Left forelimb (tissue), 1 donor: ENCODE data around the gene PRKCE.

Experiments
- DNase-seq: peaks from one replicate; pipeline ENCODE4 v3.0.0-alpha.2; 2018; ENCODE audit warnings: low spot score

Gene PRKCE

DNA sequence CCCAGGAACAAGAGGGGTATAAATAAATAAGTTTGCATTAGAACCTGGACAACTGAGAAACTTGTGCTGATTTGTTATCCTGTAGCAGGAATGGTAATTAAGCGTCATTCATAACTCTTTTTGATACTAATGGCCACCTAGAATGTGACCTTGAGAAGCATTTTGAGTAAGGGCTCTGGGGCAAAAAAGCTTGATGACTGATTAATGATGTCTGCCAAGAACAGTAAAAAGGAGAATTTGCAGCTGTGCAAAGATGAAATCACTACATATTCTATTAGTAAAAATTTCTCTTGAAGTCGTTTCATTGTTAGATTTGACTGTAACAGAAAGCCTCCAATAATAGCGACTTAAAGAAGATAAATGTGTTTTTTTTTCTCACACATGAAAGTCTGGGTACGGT, 157.7 kb downstream of the PRKCE start:
- DNase-seq, result no peak

DNA sequence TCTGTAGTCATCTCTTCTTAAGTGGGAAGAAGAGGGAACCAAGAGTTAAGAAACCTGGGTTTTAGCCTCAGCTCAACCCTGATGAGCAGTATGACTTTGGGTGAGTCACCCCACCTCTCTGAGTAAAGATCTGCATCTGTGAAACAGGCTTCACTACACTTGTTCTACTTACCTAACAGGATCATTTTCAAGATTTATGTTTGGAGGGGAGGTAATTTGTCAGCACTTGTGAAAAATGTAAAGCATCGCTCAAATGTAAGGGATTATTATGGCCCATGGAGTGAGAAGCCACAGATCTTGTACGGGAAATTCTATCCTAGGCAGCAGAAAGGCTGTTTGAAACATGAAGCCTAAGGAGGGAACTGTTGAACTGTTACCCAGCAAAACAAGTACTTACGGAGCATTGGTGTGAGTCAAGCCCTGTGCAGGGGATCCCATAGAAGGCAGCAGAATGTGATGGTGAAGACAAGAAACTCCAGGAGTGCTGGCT, 160.6 kb downstream of the PRKCE start:
- no peak for DNase-seq

DNA sequence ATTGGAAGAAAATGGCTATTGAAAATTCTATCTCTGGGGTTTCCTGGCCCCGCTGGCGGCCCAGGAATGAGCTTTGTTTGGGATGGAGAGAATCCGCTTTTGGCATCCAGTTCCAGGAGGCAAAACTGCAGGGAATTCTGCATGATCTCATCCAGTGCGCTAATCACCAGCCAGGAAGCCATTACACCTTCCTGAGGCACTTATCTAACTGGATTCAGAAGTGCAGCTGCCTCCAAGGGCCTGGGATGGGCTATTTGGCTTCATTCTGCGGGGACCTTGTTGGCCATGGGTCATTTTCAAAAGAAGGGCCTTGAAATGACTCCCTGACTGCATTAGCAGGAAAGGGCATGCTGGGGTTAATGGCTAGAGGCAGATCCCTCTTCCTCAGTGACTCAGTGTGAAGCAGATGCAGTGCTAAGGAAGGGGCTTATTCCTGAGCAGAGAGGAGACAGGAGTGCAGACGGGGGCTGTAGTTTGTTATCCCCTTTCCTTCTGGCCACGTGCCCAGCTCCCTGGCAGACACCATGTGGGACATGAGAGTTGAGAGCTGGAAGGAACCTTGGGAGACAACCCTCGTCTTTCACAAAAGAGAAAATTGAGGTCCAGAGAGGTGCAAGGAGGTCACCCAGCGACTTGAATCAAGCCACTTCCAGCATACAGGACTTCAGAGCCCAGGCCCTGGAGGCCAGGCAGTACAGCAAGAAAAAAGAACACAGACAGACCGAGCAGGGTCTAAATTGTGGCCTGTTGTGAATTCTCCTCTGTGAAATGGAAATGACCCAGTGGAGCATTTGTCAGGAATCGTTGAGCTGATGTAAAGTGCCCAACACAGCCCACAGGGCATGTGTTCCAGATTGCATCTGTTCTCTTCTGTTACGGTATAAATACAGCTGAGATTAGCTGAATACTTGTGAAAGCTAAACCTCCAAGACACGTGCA, 161.8 kb downstream of the PRKCE start:
- no peak for DNase-seq

DNA sequence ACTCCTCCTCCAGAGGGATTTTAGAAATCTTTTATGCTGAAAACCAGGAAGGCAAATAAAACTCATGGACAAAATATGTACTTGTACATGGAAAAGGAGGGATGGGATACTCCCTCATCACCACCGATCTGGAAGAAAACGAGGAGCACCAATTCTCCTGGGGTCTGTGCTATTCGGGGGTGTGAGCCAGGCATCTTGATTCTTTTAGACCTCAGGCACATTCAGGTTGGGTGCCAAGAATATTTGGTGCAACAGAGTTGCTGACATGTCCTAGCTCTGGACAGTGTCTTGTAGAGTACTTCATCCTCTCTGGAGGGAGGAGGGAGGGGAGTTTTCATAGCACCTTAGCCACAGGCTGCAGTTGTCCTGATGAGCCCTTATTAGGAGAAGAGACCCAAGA, 163.0 kb downstream of the PRKCE start:
- DNase-seq, result no peak

DNA sequence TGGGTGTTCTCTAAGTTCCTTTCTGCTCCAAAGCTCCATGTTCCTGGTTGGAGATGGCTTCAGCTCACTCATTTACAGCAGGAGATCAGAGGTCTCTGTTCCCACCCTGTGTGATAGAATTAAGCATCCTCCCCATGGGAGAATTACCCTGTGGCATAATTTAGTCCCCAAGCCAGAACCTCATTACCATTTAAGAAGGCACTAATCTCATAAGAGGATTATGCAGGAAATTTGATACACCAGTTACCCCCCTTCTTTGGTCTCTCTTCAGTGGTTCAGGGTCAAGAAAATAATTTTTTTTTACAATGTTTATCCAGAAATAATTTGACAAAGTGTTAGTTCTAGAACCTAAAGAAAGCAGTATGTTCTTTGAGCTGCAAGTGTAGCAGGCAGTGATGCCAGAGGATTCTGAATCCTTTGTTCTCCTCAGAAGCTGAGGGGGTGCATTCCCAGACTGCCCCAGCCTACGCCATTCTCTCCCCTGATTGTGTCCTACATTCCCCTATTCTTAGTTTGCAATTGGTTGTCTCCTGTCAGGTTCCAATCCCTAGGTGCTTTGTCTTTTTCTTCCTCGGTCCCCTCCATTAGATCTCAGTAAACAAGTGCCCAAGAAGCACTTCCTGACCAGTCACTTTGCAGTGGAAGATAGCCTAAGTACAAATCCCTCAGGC, 163.6 kb downstream of the PRKCE start:
- DNase-seq, result no peak

DNA sequence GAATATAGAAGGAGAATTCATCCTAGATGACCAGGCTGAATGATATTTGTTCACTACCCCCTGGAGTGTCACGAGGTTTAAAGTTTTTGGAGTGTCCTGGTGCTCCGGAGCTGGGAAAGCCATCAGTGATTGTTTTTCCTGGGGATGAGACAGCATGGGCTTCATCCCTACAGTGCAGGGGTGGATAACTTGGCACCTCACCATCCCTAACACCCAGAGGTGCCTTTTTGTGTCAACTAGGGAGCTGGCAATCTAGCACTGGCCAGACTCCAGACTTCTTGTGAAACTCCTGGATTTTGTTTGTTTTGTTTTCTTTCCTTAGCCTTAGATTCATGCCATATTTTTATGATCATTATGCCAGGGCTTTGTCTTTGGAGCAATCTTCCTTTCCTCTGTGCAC, 164.8 kb downstream of the PRKCE start:
- no peak for DNase-seq

DNA sequence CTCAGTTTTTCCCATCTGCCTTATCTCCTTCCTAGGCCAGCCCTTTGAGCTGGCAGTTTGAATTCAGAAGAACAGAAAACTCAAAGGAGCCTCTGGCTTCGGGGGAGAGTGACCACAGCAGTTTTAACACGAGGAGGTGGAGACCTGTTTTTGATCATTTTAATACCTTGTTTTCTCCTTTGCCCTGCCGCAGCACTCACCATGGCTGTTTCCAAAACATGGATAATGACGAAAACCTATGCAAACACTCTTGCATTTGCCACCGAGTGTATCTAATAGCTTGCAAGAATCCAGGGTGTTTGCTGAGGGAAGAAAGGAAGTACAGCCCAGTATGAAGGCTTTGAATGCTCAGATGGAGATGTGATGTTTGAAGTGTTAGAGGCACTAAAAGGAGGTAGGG, 167.1 kb downstream of the PRKCE start:
- DNase-seq, result no peak

DNA sequence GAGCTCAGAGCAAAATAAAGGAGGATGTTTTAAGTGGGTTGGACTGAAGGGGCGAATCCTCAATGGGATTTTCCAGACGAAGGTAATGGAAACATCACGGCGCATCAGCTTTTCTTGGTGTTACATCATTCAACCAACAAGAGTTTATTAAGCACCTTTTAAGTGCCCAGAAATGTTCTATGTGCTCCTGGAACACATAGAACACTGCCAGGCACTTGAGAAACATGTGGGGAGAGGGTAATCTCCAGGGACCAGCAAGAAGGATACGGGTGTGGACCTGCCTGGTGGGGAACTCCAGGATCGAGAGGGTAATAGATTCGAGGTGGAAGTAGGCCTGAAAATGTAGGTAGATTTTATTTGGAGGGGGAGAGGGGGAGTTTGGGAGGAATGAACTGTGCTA, 168.6 kb downstream of the PRKCE start:
- no peak for DNase-seq

DNA sequence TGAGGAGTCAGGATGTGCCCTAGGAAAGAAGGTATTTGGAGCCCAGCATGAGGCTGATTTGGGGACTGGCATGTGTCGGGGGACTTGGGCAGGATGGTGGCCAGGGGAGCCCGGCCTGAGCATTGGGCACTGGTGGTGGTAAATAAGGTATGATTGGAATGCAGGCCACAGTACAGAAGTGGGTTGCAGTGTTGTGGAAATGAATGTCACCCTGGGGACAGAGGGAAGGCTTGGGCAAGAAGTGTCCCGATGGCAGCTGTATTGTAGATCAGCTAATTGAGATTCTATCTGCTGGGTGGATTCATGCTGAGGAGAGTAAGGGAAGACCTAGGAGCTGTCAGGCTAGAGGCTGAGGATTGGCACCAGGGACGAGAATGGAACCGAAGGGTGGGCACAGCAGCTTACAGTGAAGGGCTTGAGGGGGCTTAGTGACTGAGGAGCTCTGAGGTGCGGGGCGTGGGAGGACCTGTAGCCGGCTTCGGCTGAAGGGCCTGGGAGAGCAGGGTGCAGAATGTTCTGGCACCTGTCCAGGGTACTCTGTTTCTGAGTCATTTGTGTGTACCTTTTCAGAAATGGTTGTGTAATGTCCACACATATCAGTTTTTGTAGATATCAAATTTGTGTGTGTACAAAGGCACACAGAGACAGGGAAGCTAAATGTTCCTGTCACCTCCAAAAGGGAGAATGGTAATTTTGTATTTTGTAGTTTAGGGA, 170.2 kb downstream of the PRKCE start:
- no peak for DNase-seq

DNA sequence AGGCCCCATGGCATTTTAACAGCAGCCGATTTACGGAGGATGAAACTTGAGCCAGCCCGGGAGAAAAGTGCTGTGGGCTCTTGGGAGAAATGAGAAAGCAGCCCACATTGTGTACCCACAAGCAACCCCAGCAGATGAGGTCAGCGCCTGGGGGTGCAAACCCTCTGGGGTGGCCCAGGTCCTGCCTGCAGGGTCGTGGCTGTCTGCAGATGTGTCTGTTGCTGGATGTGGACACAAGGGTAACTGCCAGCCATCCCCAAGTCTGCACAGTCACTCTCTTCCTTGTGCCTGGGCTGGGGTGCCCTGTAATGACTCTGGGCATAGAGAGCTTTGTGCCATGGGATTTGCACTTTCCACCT, 170.8 kb downstream of the PRKCE start:
- DNase-seq, result no peak

DNA sequence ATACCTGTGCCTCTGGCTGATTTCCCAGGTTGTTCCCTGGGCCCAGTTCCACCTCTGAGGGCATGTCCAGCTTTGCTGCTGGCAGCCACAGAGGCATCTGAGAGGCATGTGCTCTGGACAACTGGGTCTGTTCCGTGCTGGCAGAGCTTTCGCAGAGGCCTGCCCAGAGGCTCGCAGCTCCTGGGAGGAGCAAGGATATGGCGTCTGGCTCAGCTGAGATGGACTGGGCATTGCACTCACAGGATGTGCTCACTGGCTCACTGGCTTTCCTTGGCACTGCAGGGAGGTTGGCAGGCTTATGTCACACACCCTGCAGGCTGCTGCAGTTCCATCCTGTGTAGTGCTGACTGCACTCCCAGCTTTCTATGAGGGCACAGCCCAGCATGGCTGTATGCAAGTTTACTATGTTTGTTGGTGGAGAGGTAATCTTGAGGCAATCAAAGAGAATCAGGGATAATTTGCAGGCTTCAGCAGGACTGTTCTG, 172.3 kb downstream of the PRKCE start:
- DNase-seq, result peak; percentile 75

DNA sequence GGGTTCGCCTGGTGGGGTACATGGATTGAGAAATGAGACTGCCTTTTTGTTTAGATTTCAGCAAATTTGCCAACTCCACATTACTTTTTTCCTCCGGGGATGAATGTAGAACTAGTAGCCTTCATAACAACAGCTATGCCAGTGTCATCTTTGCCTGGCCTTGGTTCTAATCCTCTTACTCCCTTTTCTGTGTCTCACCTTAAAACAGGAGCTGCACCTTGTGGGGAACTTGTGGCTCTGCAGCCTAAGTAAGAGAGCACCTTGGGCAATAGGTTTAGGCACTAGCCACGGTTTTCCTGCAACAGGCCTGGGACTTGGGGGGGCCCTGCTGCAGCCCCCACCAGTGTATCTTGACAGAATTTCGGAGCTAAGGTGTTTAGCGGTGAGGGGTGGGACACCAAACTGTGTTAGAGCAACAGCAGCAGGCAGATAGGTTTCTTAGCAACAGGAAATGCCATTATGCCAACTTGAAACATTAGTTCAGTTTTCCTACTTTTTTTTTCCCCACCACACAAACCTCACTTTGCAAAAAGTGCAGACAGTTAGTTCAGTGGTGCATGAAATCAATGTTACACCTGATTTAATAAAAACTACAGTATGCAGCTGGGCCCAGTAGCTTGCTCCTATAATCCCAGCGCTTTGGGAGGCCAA, 173.7 kb downstream of the PRKCE start:
- DNase-seq, result no peak

DNA sequence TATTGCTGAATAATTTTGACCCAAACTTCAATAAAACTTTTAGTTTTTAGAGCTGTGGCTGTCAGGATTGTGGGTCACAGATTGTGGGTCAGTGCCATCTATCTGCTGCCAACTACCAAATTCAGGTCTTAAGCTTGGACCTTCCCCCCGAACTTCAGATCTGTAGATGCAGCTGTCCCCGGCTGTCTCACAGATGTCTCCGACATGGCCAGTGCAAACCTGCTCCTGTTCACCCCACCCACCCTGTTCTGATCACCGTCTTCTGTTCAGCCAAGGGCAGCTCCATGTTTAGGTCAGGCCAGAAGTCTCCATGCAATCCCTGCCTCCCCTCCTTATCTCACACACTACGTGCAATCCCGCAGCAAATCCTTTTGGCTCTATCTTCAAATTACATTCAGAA, 175.0 kb downstream of the PRKCE start:
- no peak for DNase-seq

DNA sequence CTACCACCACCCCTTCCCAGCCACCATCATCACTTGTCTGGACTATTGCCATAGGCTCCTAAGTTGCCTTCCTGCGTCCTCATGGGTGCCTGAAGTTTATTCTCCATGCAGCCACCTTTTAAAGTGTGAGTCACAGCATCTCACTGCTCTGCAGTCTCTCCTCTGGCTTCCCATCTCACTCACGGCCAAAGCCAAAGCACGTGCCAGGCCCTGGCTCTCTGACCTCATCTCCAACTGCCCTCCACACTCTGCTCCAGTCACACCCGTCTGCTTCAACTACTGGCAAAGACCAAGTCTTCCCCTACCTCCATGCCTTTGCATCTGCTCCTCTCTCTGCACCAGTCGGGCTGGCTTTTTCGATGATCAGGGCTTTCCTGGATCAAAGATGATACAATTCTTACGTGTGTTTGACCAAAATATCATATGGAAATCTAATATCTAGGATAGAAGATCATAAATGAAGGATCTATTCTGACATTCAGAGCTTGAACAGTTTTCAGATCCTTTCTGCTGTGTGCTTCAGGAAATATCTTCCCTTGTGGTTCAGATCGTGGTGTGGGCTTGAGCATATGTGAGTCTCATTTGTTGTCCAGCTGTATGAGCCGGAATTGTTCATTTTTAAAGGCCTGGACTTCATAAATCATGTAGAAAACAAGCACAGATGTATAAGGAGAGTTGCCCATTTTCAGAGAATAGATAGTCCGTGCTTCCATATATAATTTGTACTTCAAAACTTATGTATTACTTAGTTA, 175.6 kb downstream of the PRKCE start:
- DNase-seq, result no peak

DNA sequence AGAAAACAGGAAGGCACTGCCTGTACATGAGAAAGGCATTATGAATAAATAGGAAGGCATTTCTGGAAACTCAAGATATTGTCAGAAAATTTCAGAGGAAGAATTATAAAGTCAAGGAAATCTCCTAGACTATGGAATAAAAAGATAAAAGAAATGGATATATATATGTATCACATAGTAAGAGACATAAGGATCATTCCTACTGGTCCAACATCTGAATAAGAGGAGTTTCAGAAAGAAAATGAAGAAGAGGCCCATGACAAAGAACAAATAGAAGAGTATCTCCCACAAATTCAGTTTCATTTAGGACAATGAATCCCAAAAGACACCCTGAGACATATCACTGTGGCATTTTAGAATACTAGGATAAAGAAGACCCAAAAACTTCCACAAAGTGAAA, 178.8 kb downstream of the PRKCE start:
- DNase-seq, result no peak

DNA sequence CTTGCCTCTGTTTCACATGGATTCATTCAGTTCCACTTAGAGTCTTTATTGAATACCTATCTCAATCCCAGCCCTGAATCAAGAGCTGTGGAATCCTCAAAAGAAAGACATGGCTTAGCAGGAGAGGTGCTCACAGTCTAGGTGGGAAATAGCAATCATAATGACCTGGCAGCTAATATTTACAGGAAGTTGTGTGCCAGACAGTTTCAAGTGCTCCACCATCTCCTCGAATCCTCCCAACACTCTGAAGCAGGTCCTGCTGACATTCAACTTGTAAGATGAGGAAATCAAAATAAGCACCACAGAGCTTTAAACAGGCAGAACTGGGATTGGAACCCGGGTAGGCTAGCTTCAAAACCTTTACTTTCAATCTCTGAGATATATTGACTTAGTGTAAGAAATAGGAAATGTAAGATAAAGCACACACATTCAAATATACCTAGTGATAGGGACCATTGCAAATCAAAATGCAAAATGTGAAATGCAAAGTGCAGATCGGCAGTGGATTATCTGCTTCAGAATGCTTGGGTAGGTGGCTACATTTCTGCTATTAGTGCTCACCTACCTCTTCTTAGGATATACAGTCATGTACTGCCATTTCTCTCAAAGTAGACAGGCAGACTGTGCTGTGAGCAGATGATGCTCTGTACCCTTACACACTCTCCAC, 182.0 kb downstream of the PRKCE start:
- no peak for DNase-seq

DNA sequence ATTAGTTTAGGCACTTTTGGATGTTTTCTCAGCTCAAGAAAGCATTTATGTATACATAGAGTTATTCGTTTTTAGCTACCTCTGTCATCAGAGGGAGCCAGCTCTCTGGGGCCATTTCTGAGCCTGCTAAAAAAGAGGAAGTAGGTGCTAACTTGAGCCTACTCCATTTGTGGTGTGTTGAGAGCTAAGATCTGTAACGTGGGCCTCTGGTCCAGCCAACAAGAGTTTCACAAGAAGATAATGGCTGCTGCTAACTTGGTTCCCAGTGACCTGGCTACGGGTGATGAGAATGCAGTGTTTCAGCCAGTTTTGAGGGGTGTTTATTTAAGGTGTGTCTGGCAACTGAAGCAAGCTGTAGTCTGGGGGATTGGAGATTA, 182.5 kb downstream of the PRKCE start:
- no peak for DNase-seq

DNA sequence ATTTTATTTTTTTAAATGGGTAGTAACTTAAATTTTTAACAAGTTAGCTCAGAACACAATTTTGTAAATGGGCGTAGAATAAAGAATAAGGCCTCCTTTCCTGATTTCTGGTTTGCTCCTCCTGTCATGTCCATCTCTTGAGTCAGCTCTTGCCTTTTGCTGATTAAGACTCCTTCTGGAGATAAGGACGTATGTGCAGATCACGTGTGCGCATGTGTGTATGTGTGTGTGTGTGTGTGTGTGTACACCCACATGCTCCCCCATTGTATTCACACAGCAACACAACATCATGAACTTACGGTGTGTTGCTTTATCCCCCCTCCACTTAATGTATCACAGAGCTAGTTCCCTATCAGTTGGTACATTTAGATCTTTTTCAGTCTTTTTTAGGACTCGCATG, 182.9 kb downstream of the PRKCE start:
- DNase-seq, result no peak

DNA sequence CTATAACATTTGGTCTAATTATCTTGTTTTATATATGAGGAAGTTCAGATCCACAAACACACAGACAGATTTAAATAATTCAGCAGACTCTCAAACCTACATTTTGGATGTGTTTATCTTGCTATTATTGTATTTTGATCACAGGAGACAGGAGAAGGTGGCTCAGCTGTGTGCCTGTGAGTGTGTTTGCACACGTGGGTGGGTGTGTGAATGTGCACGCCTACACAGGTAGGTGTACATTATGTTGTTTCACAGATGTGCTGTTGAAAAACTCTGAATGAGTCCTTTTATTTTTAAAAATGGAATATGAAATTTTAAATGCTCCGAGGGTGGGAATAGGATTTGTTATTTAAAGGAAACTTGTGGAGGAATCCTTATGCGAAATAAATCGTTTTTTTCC, 183.4 kb downstream of the PRKCE start:
- DNase-seq, result no peak

DNA sequence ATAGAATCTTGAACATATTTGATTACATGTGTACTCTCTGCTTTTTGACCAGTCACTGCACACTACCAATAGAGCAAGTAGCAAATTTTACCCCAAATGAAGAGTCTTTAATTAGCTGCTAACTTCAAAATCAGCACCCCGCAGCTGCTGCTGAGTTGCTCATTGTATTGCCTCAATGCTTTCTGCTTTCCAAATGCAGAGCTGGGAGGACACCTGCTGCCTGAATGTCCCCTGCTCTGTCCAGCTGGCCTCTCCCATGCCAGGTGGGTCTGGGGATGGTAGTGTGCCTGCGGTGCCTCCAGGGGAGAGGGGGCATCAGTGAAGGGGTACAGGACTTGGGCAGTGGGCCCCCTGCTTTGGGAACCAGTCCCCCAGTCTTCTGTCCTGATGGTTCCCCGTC, 184.8 kb downstream of the PRKCE start:
- no peak for DNase-seq

DNA sequence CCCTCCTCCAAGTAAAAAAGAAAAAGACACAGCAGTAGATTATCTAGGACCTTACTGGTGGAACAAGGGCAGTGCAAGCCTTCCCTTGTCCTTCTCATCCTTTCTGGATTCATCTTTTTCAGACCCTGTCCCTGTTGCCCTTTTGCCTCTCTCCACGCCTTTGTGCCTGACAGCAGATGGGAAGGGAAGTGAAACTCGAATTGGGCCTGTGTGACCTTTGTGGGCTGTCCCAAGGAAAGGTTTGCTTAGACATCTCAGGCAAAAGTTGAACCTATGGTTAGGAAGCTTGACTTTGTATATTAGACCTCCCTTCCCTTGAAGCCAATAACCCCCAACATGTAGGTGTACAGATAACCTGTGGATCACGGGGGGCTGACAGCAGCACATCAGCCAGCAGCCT, 185.3 kb downstream of the PRKCE start:
- DNase-seq, result no peak
